Neural cell (in vitro differentiated cells): ENCODE results near the gene OS9. TPM values are rescaled to one million over a fixed set of nuclear protein-coding genes. Genes with fewer than 3 reads are reported as not detected.

Source experiments
- H2AFZ ChIP-seq: fragments of 200-600, 300-800 bp; sonication (generic), shearing (Covaris generic); 2 replicates; pipeline ENCODE4 v1.6.0; 2014; ENCODE audit warnings: low read depth, mild to moderate bottlenecking, antibody characterized with exemption, low read length, moderate library complexity
- H3F3A ChIP-seq: fragments of 200-600 bp; shearing (Covaris generic); 2 replicates; pipeline ENCODE4 v1.6.1; 2016; ENCODE audit warnings: mild to moderate bottlenecking, moderate library complexity, mixed read lengths, antibody characterized with exemption, low read length; ENCODE audit not compliant: insufficient read depth, poor library complexity, severe bottlenecking
- H3K27ac ChIP-seq: fragments of 200-600, 300-800 bp; sonication (generic), shearing (Covaris generic); 2 replicates; pipeline ENCODE4 v1.5.1; 2014; ENCODE audit warnings: mild to moderate bottlenecking, low read length, moderate library complexity
- H3K27me3 ChIP-seq: fragments of 300-800, 200-600 bp; sonication (generic), shearing (Covaris generic); 2 replicates; pipeline ENCODE4 v1.6.0; 2014; ENCODE audit warnings: mild to moderate bottlenecking, low read depth, low read length, moderate library complexity; ENCODE audit not compliant: insufficient read depth
- H3K36me3 ChIP-seq: fragments of 300-800, 200-600 bp; sonication (generic), shearing (Covaris generic); 2 replicates; pipeline ENCODE4 v1.5.1; 2014; ENCODE audit warnings: mild to moderate bottlenecking, antibody characterized with exemption, low read length, moderate library complexity; ENCODE audit not compliant: insufficient read depth
- H3K4me2 ChIP-seq: fragments of 300-800, 200-600 bp; sonication (generic), shearing (Covaris generic); 2 replicates; pipeline ENCODE4 v1.6.0; 2014; ENCODE audit warnings: mild to moderate bottlenecking, low read length
- H3K4me3 ChIP-seq: fragments of 300-800, 200-600 bp; sonication (generic), shearing (Covaris generic); 2 replicates; pipeline ENCODE4 v1.5.1; 2014; ENCODE audit warnings: mild to moderate bottlenecking, low read length, moderate library complexity
- H3K79me2 ChIP-seq: fragments of 200-600 bp; shearing (Covaris generic); replicated peaks from 2 replicates; pipeline ENCODE4 v1.6.0; 2014; ENCODE audit warnings: mild to moderate bottlenecking, low read length, moderate library complexity; ENCODE audit not compliant: insufficient read depth
- H3K9ac ChIP-seq: fragments of 300-800, 200-600 bp; sonication (generic), shearing (Covaris generic); 2 replicates; pipeline ENCODE4 v1.6.1; 2016; ENCODE audit warnings: mild to moderate bottlenecking, low read length, mixed read lengths
- H3K9me2 ChIP-seq: fragments of 200-600 bp; shearing (Covaris generic); 2 replicates; pipeline ENCODE4 v1.6.1; 2016; ENCODE audit warnings: mild to moderate bottlenecking, low read length, mixed read lengths; ENCODE audit not compliant: insufficient read depth
- H3K9me3 ChIP-seq: fragments of 200-600, 300-800 bp; sonication (generic), shearing (Covaris generic); 2 replicates; pipeline ENCODE4 v1.6.1; 2016; ENCODE audit warnings: mild to moderate bottlenecking, mixed run types, low read length, moderate library complexity, mixed read lengths
- H4K20me1 ChIP-seq: fragments of 200-600 bp; shearing (Covaris generic); 2 replicates; pipeline ENCODE4 v1.6.1; 2016; ENCODE audit warnings: mild to moderate bottlenecking, mixed run types; ENCODE audit not compliant: insufficient read depth
- EP300 ChIP-seq: fragments of 450-650 bp; conservative IDR thresholded peaks from 2 replicates; pipeline ENCODE4 v1.6.1; 2014; ENCODE audit warnings: antibody characterized with exemption, mild to moderate bottlenecking, moderate library complexity; ENCODE audit not compliant: poor library complexity, severe bottlenecking
- EZH2 ChIP-seq: fragments of 200-600, 300-800 bp; shearing (Covaris generic), sonication (generic); IDR thresholded peaks from 2 replicates; pipeline ENCODE4 v1.6.1; 2014; ENCODE audit warnings: antibody characterized with exemption, low read length, borderline replicate concordance, mild to moderate bottlenecking; ENCODE audit not compliant: insufficient read depth, poor library complexity, severe bottlenecking
- MXI1 ChIP-seq: fragments of 450-650 bp; conservative IDR thresholded peaks from 2 replicates; pipeline ENCODE4 v1.6.1; 2014; ENCODE audit warnings: antibody characterized with exemption, mild to moderate bottlenecking; ENCODE audit not compliant: poor library complexity, severe bottlenecking
- POLR2AphosphoS5 ChIP-seq: IDR thresholded peaks from 2 replicates; pipeline ENCODE4 v1.6.1; 2012
- RAD21 ChIP-seq: fragments of 450-650 bp; conservative IDR thresholded peaks from 2 replicates; pipeline ENCODE4 v1.6.1; 2014; ENCODE audit warnings: antibody characterized with exemption, mild to moderate bottlenecking, moderate library complexity
- SMC3 ChIP-seq: fragments of 450-650 bp; conservative IDR thresholded peaks from 2 replicates; pipeline ENCODE4 v1.6.1; 2014; ENCODE audit warnings: antibody characterized with exemption, mild to moderate bottlenecking, moderate library complexity; ENCODE audit not compliant: poor library complexity
- TAF1 ChIP-seq: IDR thresholded peaks from 2 replicates; pipeline ENCODE4 v1.6.1; 2012; ENCODE audit warnings: low read depth
- polyA plus RNA-seq: library from polyadenylated mRNA; depleted of rRNA; stranded (reverse); fragments of >200 nt; gene quantifications from 2 replicates; pipeline ENCODE4 v1.2.3, GENCODE V29; 2014
- TF ChIP-seq, protein P1 (sequence below): IDR thresholded peaks from 2 replicates; pipeline ENCODE4 v1.6.1; 2012; ENCODE audit warnings: borderline replicate concordance
- TF ChIP-seq, protein P2 (sequence below): fragments of 450-650 bp; IDR thresholded peaks from 2 replicates; pipeline ENCODE4 v1.5.1; 2014; ENCODE audit warnings: antibody characterized with exemption, mild to moderate bottlenecking, moderate library complexity; ENCODE audit not compliant: poor library complexity, severe bottlenecking

Gene OS9
- polyA plus RNA-seq, 1 donor from 2014 or later = 248 TPM

DNA sequence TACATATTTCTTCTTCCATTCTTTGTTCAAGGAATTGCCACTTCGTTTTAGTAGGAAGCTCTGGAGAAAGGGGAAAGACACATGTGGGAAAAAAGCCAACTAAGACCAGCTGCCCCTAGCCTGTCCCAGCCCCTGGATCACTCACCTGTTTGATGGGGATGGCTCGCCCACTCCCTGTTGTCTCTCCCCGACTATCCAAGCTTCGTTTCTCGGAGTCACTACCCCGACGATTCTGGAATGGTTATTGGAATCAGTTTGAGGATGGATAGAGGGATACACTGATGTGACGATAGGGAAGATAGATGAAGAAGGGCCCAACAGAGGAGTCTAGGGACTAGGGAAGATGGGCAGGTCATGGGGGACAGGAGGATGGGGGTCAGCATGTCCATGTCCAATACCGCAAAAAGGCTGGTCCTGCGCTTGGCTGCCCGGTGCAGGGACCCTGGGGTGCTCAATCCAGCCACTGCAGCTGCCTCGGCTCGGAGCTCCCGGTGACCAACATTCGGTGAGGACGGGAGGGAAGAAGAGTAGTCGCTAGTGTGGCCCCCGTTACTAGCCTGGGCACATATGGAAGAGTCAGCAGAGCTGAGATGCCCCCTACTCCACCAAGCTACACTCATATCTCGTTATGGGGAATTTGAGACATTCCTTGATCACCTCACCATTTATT lies 37.6 kb downstream of the OS9 start:
- Histone ChIP-seq H3K9ac (no peak overlapping the region), H3K79me2 (no peaks in the 10 kb centered on the region), H2AFZ (no peak overlapping the region), H3K4me3 (no peak overlapping the region), H3K9me2 (no peaks in the 10 kb centered on the region), H3K9me3 (no peaks in the 10 kb centered on the region), H3K27me3 (peaks cover 69% of the 10 kb centered on the region), H3K27ac (no peak overlapping the region), H4K20me1 (peaks cover 9% of the 10 kb centered on the region), H3K36me3 (peaks cover 20% of the 10 kb centered on the region), H3K4me2 (no peak overlapping the region), H3F3A (no peaks in the 10 kb centered on the region)
- TF ChIP-seq EP300 = no peak
- TF ChIP-seq EZH2 = no peak
- TF ChIP-seq MXI1 = no peak
- TF ChIP-seq TAF1 = no peak
- no peak for TF ChIP-seq RAD21
- no peak for TF ChIP-seq SMC3
- TF ChIP-seq, protein P1, sequence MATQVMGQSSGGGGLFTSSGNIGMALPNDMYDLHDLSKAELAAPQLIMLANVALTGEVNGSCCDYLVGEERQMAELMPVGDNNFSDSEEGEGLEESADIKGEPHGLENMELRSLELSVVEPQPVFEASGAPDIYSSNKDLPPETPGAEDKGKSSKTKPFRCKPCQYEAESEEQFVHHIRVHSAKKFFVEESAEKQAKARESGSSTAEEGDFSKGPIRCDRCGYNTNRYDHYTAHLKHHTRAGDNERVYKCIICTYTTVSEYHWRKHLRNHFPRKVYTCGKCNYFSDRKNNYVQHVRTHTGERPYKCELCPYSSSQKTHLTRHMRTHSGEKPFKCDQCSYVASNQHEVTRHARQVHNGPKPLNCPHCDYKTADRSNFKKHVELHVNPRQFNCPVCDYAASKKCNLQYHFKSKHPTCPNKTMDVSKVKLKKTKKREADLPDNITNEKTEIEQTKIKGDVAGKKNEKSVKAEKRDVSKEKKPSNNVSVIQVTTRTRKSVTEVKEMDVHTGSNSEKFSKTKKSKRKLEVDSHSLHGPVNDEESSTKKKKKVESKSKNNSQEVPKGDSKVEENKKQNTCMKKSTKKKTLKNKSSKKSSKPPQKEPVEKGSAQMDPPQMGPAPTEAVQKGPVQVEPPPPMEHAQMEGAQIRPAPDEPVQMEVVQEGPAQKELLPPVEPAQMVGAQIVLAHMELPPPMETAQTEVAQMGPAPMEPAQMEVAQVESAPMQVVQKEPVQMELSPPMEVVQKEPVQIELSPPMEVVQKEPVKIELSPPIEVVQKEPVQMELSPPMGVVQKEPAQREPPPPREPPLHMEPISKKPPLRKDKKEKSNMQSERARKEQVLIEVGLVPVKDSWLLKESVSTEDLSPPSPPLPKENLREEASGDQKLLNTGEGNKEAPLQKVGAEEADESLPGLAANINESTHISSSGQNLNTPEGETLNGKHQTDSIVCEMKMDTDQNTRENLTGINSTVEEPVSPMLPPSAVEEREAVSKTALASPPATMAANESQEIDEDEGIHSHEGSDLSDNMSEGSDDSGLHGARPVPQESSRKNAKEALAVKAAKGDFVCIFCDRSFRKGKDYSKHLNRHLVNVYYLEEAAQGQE = no peak
- TF ChIP-seq POLR2AphosphoS5 = no peak
- TF ChIP-seq, protein P2, sequence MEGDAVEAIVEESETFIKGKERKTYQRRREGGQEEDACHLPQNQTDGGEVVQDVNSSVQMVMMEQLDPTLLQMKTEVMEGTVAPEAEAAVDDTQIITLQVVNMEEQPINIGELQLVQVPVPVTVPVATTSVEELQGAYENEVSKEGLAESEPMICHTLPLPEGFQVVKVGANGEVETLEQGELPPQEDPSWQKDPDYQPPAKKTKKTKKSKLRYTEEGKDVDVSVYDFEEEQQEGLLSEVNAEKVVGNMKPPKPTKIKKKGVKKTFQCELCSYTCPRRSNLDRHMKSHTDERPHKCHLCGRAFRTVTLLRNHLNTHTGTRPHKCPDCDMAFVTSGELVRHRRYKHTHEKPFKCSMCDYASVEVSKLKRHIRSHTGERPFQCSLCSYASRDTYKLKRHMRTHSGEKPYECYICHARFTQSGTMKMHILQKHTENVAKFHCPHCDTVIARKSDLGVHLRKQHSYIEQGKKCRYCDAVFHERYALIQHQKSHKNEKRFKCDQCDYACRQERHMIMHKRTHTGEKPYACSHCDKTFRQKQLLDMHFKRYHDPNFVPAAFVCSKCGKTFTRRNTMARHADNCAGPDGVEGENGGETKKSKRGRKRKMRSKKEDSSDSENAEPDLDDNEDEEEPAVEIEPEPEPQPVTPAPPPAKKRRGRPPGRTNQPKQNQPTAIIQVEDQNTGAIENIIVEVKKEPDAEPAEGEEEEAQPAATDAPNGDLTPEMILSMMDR = no peak

GRCh38 chr12:57732270-57732669 lies 38.3 kb downstream of the OS9 start:
- Histone ChIP-seq H3K4me2 (no peak overlapping the region), H2AFZ (no peak overlapping the region), H3K4me3 (no peak overlapping the region), H3K9me3 (no peaks in the 10 kb centered on the region), H3K36me3 (peaks cover 17% of the 10 kb centered on the region), H3K9ac (no peak overlapping the region), H3K9me2 (no peaks in the 10 kb centered on the region), H3K27me3 (peaks cover 69% of the 10 kb centered on the region), H3F3A (no peaks in the 10 kb centered on the region), H3K79me2 (no peaks in the 10 kb centered on the region), H4K20me1 (peaks cover 17% of the 10 kb centered on the region), H3K27ac (no peak overlapping the region)
- TF ChIP-seq POLR2AphosphoS5 (no peak), EZH2 (no peak), MXI1 (no peak), EP300 (no peak), TAF1 (no peak), SMC3 (no peak), RAD21 (no peak)
- TF ChIP-seq, protein P2 = no peak
- TF ChIP-seq, protein P1 = no peak
